GM19438 (cell line): ENCODE data around the gene SLC5A6.

Source experiments
- ATAC-seq: cut with Tn5 transposase; IDR thresholded peaks from one replicate; pipeline ENCODE4 v1.9.1; 2021; ENCODE audit warnings: low read depth; ENCODE audit not compliant: unreplicated experiment

SLC5A6 gene

GRCh38 chr2:27237341-27237945 is 25.4 kb upstream of the SLC5A6 start:
- no peak for ATAC-seq

DNA sequence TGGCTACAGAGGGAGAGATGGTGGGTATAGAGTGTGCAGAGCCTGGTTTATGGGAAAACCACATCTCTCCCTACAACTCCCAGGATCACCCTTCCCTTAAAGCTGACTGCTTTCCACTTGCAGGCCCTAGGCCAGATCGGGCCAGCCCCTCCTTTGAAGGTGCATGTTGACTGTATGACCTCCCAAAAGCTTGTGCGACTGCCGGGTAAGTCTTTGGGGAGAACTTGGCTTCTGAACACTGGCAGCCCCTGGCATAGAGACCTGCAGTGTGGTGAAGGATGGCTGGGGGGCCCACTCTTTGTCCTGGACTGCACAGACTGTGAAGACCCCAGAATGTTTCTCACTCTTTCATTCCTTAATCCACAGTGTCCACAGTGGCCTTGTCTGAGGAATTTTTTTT is 24.6 kb upstream of the SLC5A6 start:
- ATAC-seq, result no peak

- ATAC-seq, result no peak
Observed at GRCh38 chr2:27236136-27236535, 24.1 kb upstream of the SLC5A6 start.

DNA sequence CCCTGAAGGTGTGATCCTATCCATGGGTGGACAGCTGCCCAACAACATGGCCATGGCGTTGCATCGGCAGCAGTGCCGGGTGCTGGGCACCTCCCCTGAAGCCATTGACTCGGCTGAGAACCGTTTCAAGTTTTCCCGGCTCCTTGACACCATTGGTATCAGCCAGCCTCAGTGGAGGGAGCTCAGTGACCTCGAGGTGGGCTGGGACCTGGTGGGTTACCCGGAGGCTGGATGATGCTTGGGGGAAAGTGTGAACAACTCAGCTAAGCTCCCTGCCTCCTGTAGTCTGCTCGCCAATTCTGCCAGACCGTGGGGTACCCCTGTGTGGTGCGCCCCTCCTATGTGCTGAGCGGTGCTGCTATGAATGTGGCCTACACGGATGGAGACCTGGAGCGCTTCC is 21.3 kb upstream of the SLC5A6 start:
- no peak for ATAC-seq

DNA sequence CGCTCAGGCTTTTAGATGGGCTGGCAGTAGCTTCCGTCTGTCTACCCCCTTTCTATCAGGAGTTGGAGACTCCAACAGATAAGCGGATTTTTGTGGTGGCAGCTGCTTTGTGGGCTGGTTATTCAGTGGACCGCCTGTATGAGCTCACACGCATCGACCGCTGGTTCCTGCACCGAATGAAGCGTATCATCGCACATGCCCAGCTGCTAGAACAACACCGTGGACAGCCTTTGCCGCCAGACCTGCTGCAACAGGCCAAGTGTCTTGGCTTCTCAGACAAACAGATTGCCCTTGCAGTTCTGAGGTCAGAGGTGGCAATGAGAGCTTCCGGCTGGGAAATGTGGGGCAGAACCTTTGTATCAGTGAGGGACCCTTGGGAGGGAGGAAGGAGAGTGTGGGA is 19.9 kb upstream of the SLC5A6 start:
- ATAC-seq, result no peak

DNA sequence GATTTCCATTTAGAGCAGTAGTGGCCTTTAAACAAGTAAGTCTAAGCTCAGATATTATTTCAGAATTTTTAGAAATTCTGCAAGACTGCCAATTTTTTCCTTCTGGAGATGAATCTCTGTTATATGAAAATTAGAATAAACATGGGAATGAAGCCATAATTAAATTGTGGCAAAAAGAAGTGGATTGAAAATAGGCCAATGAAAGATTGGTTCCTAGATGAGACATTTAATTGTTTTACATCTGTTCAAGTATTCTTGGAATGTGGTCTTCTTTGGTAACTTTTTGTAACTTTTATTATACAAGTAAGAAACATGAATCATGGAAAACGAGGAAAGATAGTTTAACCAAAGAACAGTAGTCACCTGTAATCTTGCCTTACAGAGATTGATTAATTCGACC is 15.4 kb upstream of the SLC5A6 start:
- no peak for ATAC-seq

DNA sequence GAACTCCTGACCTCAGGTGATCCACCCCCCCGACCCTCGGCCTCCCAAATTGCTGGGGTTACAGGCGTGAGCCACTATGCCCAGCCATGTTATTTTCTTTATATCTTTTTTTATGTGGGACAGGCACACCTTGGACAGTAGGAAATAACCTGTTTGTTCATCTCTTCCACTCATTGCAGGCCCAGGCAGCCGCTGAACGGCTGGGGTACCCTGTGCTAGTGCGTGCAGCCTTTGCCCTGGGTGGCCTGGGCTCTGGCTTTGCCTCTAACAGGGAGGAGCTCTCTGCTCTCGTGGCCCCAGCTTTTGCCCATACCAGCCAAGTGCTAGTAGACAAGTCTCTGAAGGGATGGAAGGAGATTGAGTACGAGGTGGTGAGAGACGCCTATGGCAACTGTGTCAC is 13.5 kb upstream of the SLC5A6 start:
- ATAC-seq, result no peak

GRCh38 chr2:27223416-27223815 is 11.3 kb upstream of the SLC5A6 start:
- no peak for ATAC-seq

DNA sequence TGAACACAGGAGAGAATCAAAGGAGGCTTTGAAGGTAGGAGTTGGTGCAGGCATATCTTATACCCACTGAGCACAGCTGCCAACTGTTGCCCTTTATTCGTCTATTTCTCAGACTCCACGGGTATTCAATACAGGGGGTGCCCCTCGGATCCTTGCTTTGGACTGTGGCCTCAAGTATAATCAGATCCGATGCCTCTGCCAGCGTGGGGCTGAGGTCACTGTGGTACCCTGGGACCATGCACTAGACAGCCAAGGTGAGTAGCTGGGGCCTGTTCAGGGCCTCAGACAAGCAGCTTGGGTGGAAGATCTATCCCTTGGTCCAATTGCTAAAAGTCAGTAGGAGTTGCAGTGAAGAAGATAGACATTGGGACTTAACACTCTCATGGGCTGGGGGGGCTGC is 10.3 kb upstream of the SLC5A6 start:
- no peak for ATAC-seq

- no peak for ATAC-seq
Observed at GRCh38 chr2:27221166-27221565, 9.1 kb upstream of the SLC5A6 start.

DNA sequence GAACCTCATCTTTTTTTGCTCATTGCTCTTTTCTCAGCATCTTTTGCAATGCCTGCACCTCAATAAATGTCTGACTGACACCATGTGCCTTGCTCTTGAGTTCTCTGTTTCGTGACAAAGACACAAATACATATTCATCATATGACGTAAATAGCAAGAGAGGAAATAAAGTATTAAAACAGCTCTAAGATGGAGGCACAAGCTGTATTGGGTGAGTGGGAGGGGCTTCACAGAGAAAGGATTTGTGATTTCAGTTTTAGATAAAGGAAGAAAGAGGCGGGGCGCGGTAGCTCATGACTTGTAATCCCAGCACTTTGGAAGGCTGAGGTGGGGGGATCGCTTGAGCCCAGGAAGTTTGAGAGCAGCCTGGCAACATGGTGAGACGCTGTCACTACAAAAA is 8.0 kb upstream of the SLC5A6 start:
- no peak for ATAC-seq

DNA sequence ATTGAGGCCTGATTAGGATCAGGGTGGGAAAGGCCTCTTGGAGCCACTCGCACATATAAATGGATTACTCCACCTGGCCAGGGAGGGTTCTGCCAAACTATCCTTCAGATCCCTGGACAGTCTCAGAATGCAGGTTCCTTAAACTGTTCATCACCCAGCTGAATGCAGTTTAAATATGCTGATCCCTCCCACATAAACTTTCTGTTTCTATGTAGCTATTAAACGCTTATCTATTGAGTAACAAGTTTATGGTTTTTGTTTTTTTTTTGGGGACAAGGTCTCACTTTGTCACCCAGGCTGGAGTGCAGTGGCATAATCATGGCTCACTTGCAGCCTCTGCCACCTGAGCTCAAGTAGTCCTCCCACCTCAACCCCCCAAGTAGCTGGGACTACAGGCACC is 7.0 kb upstream of the SLC5A6 start:
- ATAC-seq, result no peak

DNA sequence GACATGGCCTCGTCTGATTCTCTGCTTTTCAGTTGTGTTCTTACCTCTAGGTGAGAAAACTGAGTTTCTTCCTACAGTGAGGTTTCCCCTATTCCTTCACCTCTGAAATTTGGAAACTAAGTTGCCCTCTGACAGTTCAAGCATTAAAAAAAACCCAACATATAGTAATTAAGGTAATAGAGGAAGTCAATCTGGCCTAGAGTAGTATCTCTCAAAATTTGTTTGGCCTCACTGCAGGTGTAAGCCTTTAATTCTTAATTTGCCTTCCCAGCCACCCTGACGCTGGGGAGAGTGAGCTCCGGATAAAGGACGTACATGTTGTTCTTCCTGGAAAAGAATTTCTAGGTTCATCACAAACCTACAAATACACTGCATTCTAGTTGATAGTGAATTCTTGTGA is 6.5 kb upstream of the SLC5A6 start:
- no peak for ATAC-seq

DNA sequence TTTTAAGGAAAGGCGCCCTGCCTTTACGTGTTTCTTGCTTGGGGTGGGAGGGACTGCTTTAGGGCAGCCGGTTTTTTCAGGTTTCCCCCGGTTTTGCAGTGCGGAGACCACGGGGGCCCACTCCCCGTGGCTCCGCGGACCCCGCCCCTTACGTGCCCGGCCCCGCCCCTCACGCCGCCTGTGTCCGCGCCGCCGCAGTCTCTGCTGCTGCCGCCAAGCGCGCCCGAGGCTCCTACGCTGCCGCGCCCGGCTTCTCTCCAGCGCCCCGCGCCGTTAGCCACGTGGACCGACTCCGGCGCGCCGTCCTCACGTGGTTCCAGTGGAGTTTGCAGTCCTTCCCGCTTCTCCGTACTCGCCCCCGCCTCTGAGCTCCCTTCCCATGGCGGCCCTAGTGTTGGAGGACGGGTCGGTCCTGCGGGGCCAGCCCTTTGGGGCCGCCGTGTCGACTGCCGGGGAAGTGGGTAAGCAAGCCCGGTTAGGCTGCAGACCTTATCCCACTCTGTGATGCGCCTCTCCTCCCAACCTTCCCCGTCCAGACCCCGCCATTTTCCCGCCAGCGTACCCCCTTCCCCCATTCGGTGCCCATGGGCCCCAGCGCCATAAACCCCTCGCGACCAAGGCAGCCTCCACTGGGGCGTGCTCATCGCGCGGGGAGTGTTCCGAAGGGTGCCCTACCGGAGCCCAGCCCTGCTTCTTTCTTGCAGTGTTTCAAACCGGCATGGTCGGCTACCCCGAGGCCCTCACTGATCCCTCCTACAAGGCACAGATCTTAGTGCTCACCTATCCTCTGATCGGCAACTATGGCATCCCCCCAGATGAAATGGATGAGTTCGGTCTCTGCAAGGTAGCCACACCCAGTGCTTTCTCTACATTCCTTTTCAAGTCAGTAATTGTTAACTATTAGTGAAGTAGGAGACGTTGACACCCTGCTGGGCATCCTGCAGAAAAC is 5.4 kb upstream of the SLC5A6 start, which contains the start of gene CAD:
Gene CAD, plus strand, starts transcription at position 197 of the 949 bp plus-strand sequence. Its CDS starts 183 bp downstream, at position 380.
- peak; percentile 75 for ATAC-seq

GRCh38 chr2:27216416-27217137 is 4.5 kb upstream of the SLC5A6 start:
- no peak for ATAC-seq

DNA sequence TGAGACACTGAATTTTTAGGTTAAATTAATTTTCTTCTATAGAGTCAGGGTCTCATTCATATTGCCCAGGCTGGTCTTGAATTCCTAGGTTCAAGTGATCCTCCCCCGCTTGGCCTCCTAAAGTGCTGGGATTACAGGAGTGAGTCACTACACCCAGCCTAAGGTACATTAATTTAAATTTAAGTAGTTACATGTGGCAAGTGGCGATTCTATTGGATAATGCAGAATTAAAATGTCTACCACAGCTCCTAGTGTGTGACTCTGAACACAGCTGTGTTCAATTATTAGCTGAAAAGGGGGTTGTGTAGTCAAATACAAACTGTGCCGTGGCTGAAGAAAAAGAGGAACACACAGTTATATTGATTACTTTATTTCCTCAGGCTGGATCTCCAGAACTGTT is 2.9 kb upstream of the SLC5A6 start:
- ATAC-seq, result no peak

DNA sequence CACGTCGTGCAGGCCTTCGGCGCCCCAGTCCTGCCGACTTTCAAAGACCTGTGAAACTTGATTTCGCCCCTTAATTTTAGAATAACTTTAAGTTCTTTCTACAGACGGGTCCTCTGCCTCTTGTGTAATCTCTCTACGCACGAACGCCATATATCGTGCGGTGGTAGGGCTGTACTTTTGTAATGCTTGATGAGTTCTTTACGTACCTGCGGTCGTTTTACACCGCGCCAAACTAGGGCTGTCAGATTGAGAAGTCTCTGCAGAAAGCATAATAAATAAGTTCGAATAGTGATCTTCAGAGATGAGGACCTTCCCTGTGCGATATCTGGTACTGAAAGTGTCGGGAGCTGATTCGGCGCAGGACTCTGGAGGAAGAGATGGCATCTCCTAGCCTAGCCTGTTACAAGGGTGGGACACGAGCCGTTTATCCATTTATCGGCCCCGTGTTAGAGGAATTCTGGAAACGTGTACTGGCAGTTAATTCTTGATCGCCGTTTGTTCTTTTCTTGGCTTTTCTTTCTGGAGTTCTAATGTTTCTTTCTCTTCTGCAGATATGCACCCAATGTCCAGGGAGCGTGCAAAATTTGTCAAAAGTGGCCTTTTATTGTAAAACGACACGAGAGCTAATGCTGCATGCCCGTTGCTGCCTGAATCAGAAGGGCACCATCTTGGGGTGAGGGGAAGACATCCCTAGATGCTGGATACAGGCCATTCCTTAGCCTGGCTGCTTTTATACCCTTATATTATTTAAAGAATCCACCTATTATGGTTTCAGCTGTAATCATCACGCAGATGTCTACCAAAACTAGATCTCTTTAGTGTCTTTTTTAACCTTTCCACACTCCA is 781 bp upstream of the SLC5A6 start:
- peak; percentile 1 for ATAC-seq

GRCh38 chr2:27211241-27211942 is 676 bp downstream of the SLC5A6 start:
- no peak for ATAC-seq

DNA sequence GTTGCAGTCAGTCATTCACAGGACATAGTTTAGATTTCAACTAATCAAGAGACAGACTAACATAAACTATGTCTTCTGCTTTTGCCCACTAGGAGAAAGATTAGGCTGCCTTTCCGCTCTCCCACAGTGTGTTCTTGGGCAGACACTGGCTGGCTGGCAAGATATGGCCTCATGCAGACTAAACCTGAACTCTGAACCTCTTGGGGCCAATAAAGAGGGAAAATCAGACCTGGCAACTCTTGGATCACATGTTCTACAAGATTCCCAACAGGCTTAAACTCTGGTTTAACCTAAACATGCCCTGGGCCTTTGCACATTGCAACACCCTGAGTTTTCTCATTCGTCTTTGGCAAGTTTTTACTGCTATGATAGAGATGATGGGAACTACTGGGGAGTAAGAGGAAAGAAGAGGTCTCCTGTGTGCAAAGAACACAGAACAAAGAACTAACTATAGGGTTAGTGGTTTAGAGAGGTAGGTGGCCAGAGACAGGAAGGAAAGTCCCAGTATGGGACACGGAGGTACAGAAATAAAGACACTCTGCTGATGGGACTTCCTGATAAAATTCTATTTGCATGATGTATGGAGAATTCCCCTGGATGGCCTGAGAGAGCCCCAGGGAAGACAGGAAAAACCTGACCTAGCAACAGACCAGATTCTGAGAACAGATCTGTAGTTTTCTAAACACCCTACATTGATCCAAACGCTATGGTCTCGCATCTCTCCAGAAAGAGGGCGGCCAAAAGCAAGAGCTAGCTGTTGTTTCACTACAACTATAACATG is 2.3 kb downstream of the SLC5A6 start:
- no peak for ATAC-seq
